SU-DHL-6 (cell line): ENCODE results near the gene DEPDC1B.

Experiments used
- EZH2phosphoT487 ChIP-seq: fragments of 200-600 bp; sonication (generic), shearing (Covaris generic); conservative IDR thresholded peaks from 2 replicates; pipeline ENCODE4 v1.6.1; 2018; ENCODE audit warnings: mild to moderate bottlenecking, antibody characterized with exemption, low read length, moderate library complexity, mixed read lengths
- TF ChIP-seq, protein P1 (sequence below): fragments of 200-600 bp; sonication (generic); IDR thresholded peaks from one replicate; pipeline ENCODE4 v1.5.1; 2017; ENCODE audit warnings: antibody characterized with exemption, mild to moderate bottlenecking, low read length, moderate library complexity; ENCODE audit not compliant: insufficient read depth, poor library complexity, severe bottlenecking

DNA sequence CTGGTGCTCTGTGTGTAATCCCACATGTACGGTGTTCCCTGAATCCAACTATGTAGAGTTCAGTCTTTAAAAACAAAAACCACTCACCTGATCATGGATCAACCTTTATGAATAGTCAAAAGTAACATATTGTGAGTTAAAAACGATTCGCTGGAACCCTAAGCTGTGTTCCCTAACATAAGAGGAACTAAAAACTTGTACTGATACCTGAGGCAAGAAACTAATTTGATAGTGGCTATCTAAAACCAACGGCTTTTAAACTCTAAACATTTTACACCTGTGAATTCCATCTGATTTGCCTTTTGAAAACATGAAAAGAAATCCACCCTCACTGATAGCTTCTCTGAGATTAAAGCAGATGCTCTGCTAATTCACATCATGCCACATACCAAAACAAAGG is 101.5 kb downstream of the DEPDC1B start:
- TF ChIP-seq, protein P1, sequence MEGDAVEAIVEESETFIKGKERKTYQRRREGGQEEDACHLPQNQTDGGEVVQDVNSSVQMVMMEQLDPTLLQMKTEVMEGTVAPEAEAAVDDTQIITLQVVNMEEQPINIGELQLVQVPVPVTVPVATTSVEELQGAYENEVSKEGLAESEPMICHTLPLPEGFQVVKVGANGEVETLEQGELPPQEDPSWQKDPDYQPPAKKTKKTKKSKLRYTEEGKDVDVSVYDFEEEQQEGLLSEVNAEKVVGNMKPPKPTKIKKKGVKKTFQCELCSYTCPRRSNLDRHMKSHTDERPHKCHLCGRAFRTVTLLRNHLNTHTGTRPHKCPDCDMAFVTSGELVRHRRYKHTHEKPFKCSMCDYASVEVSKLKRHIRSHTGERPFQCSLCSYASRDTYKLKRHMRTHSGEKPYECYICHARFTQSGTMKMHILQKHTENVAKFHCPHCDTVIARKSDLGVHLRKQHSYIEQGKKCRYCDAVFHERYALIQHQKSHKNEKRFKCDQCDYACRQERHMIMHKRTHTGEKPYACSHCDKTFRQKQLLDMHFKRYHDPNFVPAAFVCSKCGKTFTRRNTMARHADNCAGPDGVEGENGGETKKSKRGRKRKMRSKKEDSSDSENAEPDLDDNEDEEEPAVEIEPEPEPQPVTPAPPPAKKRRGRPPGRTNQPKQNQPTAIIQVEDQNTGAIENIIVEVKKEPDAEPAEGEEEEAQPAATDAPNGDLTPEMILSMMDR = no peak
- no peak for TF ChIP-seq EZH2phosphoT487
